Breast epithelium (tissue), 4 donors: ENCODE results near the gene PSMA8. TPM values are rescaled to one million over a fixed set of nuclear protein-coding genes. Genes with fewer than 3 reads are reported as not detected.
A peak's percentile ranks its signal among the peaks of the same experiment; 100 is the strongest.

Experiments used
- DNase-seq, 2 donors: peaks; one replicate each; pipeline ENCODE4 v3.0.0-alpha.2; 2019; ENCODE audit warnings: low spot score in 2 of 2
- H3K27ac ChIP-seq, 2 donors: fragments of 200-600 bp; sonication (generic) in 1 of 2; one replicate each; pipeline ENCODE4 v1.5.1; 2016 to 2019; ENCODE audit warnings: mild to moderate bottlenecking in 1 of 2
- H3K27me3 ChIP-seq, 2 donors: fragments of 200-600 bp; sonication (generic) in 1 of 2; one replicate each; pipeline versions ENCODE4 v1.5.1 to v1.6.0; 2017 to 2019; ENCODE audit warnings: control low read depth in 1 of 2, mild to moderate bottlenecking in 1 of 2
- H3K36me3 ChIP-seq: fragments of 200-600 bp; one replicate; pipeline ENCODE4 v1.5.1; 2019
- H3K4me1 ChIP-seq, 2 donors: fragments of 200-600 bp; sonication (generic); one replicate each; pipeline ENCODE4 v1.5.1; 2016 to 2019; ENCODE audit warnings: control low read depth in 1 of 2
- H3K4me3 ChIP-seq, 3 donors: fragments of 200-600 bp; sonication (generic); 1 replicate in 2 of 3; 2 replicates in 1 of 3; pipeline ENCODE4 v1.5.1; 2016 to 2019; ENCODE audit warnings: mild to moderate bottlenecking in 3 of 3, moderate library complexity in 2 of 3
- H3K9me3 ChIP-seq, 2 donors: fragments of 200-600 bp; sonication (generic) in 1 of 2; one replicate each; pipeline ENCODE4 v1.5.1; 2016 to 2019; ENCODE audit warnings: control low read depth in 1 of 2
- POLR2A ChIP-seq: fragments of 450-650 bp; IDR thresholded peaks from one replicate; pipeline ENCODE4 v1.6.1; 2016; ENCODE audit warnings: antibody characterized with exemption, mild to moderate bottlenecking, moderate library complexity
- POLR2AphosphoS5 ChIP-seq, 3 donors: sonication (generic); formaldehyde crosslinking; IDR thresholded peaks; one replicate each; pipeline ENCODE4 v1.6.1; 2017; ENCODE audit warnings: antibody characterized with exemption in 3 of 3
- intact Hi-C: fragments of 100-400 bp; cut with DNase I; formaldehyde crosslinking; loops from one replicate; pipeline ENCODE4 v1.15.1; 2023; ENCODE audit warnings: low total_unique reads
- total RNA-seq, 3 donors: library from RNA; depleted of rRNA; stranded (reverse); fragments of >200 nt; gene quantifications; one replicate each; pipeline ENCODE4 v1.1.0, GENCODE V29; 2016
- TF ChIP-seq, protein P1 (sequence below), 3 donors: fragments of 450-650 bp; IDR thresholded peaks; one replicate each; pipeline ENCODE4 v1.5.1; 2016 to 2017; ENCODE audit warnings: antibody characterized with exemption in 3 of 3, mild to moderate bottlenecking in 3 of 3, moderate library complexity in 3 of 3

The PSMA8 gene
- total RNA-seq, 3 donors from 2014 or later = not detected

- H3K27ac ChIP-seq = no peak overlapping the region
- no peak overlapping the region for H3K4me3 ChIP-seq
- TF ChIP-seq POLR2A = no peak
- no peak for TF ChIP-seq POLR2AphosphoS5 (IDR thresholded peaks at IDR 0.05)
- H3K36me3 ChIP-seq = no peaks in the 10 kb centered on the region
- no peaks in the 10 kb centered on the region for H3K27me3 ChIP-seq
- no peaks in the 10 kb centered on the region for H3K9me3 ChIP-seq
- no peaks in the 10 kb centered on the region for H3K4me1 ChIP-seq
- DNase-seq = no peak
- intact Hi-C loops = no loop called here
Measured at GRCh38 chr18:26207937-26208336, 74.3 kb downstream of the PSMA8 start.

DNA sequence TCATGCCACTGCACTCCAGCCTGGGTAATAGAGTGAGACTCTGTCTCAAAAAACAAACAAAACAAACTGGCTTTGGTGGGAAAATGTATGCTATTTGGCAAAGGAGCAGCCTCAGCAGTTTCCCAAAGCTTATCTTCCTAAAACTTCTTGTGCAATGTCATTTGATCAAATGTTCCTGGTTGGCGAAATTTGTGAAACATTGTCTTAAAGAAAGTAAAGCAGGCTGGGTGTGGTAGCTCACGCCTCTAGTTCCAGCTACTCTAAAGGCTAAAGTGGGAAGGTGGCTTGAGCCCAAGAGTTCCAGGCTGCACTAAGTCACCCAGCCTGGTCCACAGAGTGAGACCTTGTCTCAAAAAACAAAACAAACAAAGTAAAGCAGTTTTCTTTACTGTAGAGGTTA, 75.3 kb downstream of the PSMA8 start:
- H3K9me3 ChIP-seq = no peaks in the 10 kb centered on the region
- TF ChIP-seq POLR2AphosphoS5 (IDR thresholded peaks at IDR 0.05) (no peak), POLR2A (no peak)
- TF ChIP-seq, protein P1, sequence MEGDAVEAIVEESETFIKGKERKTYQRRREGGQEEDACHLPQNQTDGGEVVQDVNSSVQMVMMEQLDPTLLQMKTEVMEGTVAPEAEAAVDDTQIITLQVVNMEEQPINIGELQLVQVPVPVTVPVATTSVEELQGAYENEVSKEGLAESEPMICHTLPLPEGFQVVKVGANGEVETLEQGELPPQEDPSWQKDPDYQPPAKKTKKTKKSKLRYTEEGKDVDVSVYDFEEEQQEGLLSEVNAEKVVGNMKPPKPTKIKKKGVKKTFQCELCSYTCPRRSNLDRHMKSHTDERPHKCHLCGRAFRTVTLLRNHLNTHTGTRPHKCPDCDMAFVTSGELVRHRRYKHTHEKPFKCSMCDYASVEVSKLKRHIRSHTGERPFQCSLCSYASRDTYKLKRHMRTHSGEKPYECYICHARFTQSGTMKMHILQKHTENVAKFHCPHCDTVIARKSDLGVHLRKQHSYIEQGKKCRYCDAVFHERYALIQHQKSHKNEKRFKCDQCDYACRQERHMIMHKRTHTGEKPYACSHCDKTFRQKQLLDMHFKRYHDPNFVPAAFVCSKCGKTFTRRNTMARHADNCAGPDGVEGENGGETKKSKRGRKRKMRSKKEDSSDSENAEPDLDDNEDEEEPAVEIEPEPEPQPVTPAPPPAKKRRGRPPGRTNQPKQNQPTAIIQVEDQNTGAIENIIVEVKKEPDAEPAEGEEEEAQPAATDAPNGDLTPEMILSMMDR (IDR thresholded peaks at IDR 0.05) = no peak
- H3K36me3 ChIP-seq = no peaks in the 10 kb centered on the region
- no peak for DNase-seq
- H3K27me3 ChIP-seq = no peaks in the 10 kb centered on the region
- H3K4me3 ChIP-seq = no peak overlapping the region
- intact Hi-C loops = no loop called here
- no peaks in the 10 kb centered on the region for H3K4me1 ChIP-seq
- no peak overlapping the region for H3K27ac ChIP-seq

DNA sequence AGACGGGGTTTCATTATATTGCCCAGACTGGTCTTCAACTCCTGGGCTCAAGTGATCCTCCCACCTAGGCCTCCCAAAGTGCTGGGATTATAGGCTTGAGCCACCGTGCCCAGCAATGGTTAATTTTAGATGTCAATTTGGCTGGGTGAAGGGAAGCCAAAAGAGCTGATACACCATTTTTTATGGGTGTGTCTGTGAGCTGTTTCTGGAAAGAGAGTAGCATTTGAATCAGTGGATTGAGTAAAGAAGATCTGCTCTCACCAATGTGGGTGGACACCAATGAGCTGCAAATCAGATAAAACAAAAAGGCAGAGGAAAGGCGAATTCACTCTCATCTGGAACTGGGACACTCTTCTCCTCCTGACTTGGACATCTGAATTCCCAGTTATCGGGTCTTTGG, 76.5 kb downstream of the PSMA8 start:
- intact Hi-C loops = no loop called here
- DNase-seq = no peak
- H3K27ac ChIP-seq = no peak overlapping the region
- no peaks in the 10 kb centered on the region for H3K4me1 ChIP-seq
- no peaks in the 10 kb centered on the region for H3K27me3 ChIP-seq
- no peak overlapping the region for H3K4me3 ChIP-seq
- no peaks in the 10 kb centered on the region for H3K36me3 ChIP-seq
- H3K9me3 ChIP-seq = no peaks in the 10 kb centered on the region
- TF ChIP-seq POLR2AphosphoS5 (IDR thresholded peaks at IDR 0.05) (no peak), POLR2A (no peak)
- TF ChIP-seq, protein P1 (IDR thresholded peaks at IDR 0.05) = no peak

GRCh38 chr18:26215247-26215970, 81.7 kb downstream of the PSMA8 start:
- DNase-seq = no peak
- Histone ChIP-seq H3K27me3 (no peaks in the 10 kb centered on the region), H3K9me3 (no peaks in the 10 kb centered on the region), H3K4me3 (no peak overlapping the region), H3K27ac (no peak overlapping the region), H3K36me3 (no peaks in the 10 kb centered on the region), H3K4me1 (no peaks in the 10 kb centered on the region)
- TF ChIP-seq, protein P1 (IDR thresholded peaks at IDR 0.05) = no peak
- TF ChIP-seq POLR2AphosphoS5 (IDR thresholded peaks at IDR 0.05) = no peak
- TF ChIP-seq POLR2A = no peak
- intact Hi-C loops = no loop called here

GRCh38 chr18:26225022-26225693, 91.5 kb downstream of the PSMA8 start:
- TF ChIP-seq POLR2AphosphoS5 (IDR thresholded peaks at IDR 0.05) (no peak), POLR2A (no peak)
- TF ChIP-seq, protein P1 (IDR thresholded peaks at IDR 0.05) = no peak
- no peaks in the 10 kb centered on the region for H3K9me3 ChIP-seq
- peak overlapping the region in 1 of 3 donors; percentile 99 for H3K4me3 ChIP-seq
- no peaks in the 10 kb centered on the region for H3K27me3 ChIP-seq
- H3K4me1 ChIP-seq = no peaks in the 10 kb centered on the region
- intact Hi-C loops = no loop called here
- no peak for DNase-seq
- no peak overlapping the region for H3K27ac ChIP-seq
- H3K36me3 ChIP-seq = no peaks in the 10 kb centered on the region
